Measurements from ENCODE around the gene SEC24D.

- TF ChIP-seq CTCF (conservative IDR thresholded peaks at IDR 0.05; ENCODE audit: low read length) (no peak), EZH2phosphoT487 (IDR thresholded peaks at IDR 0.05; ENCODE audit: borderline replicate concordance) (no peak)
Measured at GRCh38 chr4:118814058-118814457, 21.9 kb downstream of the SEC24D start.
